Mucosa of rectum (tissue), 2 donors: Measurements from ENCODE around the gene PPP1R14C.

Experiments used
- H3K27ac ChIP-seq, 2 donors: one replicate each; pipeline ENCODE4 v1.7.0; 2013; ENCODE audit warnings: inconsistent platforms in 2 of 2, low read depth in 2 of 2, low read length in 2 of 2
- H3K27me3 ChIP-seq, 2 donors: one replicate each; pipeline ENCODE4 v1.7.0; 2013; ENCODE audit warnings: low read length in 2 of 2; ENCODE audit not compliant: control insufficient read depth in 2 of 2, insufficient read depth in 2 of 2
- H3K36me3 ChIP-seq, 2 donors: one replicate each; pipeline ENCODE4 v1.7.0; 2013; ENCODE audit warnings: low read length in 2 of 2; ENCODE audit not compliant: control insufficient read depth in 2 of 2, insufficient read depth in 2 of 2
- H3K4me1 ChIP-seq, 2 donors: one replicate each; pipeline ENCODE4 v1.7.0; 2013; ENCODE audit warnings: low read length in 2 of 2, mild to moderate bottlenecking in 1 of 2; ENCODE audit not compliant: control insufficient read depth in 2 of 2, insufficient read depth in 2 of 2
- H3K4me3 ChIP-seq, 2 donors: one replicate each; pipeline ENCODE4 v1.7.0; 2013; ENCODE audit warnings: low read length in 2 of 2
- H3K9ac ChIP-seq, 2 donors: one replicate each; pipeline ENCODE4 v1.7.0; 2013; ENCODE audit warnings: low read length in 2 of 2, low read depth in 1 of 2, mild to moderate bottlenecking in 1 of 2
- H3K9me3 ChIP-seq, 2 donors: one replicate each; pipeline ENCODE4 v1.7.0; 2013; ENCODE audit warnings: low read length in 2 of 2; ENCODE audit not compliant: control insufficient read depth in 2 of 2
- donor health status: healthy.
- donor health status: Normal muscosa, but diverticular disease.

The PPP1R14C gene

GRCh38 chr6:150229436-150230163 lies 86.8 kb downstream of the PPP1R14C start:
- no peak overlapping the region for H3K4me3 ChIP-seq
- H3K36me3 ChIP-seq: no peaks in the 10 kb centered on the region
- no peaks in the 10 kb centered on the region for H3K27me3 ChIP-seq
- H3K27ac ChIP-seq: no peak overlapping the region
- H3K4me1 ChIP-seq: no peaks in the 10 kb centered on the region
- H3K9ac ChIP-seq: no peak overlapping the region
- H3K9me3 ChIP-seq: no peaks in the 10 kb centered on the region

DNA sequence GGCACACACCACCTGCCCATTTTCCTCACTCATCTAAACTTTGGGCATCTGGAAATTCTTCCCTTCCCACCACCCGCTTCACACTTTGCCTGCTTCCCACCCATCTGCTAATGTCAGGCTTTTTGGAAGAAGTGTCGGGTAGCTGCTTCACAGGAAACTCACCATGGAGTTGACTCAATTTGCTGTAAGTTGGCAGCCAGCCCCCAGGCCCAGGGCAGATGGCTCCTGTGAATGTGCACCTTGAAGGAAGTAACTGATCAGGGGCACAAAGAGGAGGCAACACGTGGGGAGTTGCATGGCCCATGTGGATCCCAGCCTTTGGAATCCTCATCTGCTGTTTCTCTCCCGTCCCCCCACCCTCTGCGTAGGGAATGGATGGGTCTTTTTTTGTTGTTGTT lies 87.3 kb downstream of the PPP1R14C start:
- Histone ChIP-seq H3K9ac (no peak overlapping the region), H3K27ac (no peak overlapping the region), H3K4me3 (no peak overlapping the region)

GRCh38 chr6:150230832-150231524 lies 88.1 kb downstream of the PPP1R14C start:
- H3K36me3 ChIP-seq: no peaks in the 10 kb centered on the region
- no peaks in the 10 kb centered on the region for H3K4me1 ChIP-seq
- no peak overlapping the region for H3K4me3 ChIP-seq
- no peak overlapping the region for H3K27ac ChIP-seq
- H3K9me3 ChIP-seq: no peaks in the 10 kb centered on the region
- H3K9ac ChIP-seq: no peak overlapping the region
- no peaks in the 10 kb centered on the region for H3K27me3 ChIP-seq

More for the DNA sequence above, 87.3 kb downstream of the PPP1R14C start:
- H3K9me3 ChIP-seq: no peaks in the 10 kb centered on the region
- H3K27me3 ChIP-seq: no peaks in the 10 kb centered on the region
- no peaks in the 10 kb centered on the region for H3K4me1 ChIP-seq
- H3K36me3 ChIP-seq: no peaks in the 10 kb centered on the region

GRCh38 chr6:150231525-150231850 lies 88.6 kb downstream of the PPP1R14C start:
- Histone ChIP-seq H3K9me3 (no peaks in the 10 kb centered on the region), H3K36me3 (no peaks in the 10 kb centered on the region), H3K4me1 (no peaks in the 10 kb centered on the region), H3K27ac (no peak overlapping the region), H3K4me3 (no peak overlapping the region), H3K9ac (no peak overlapping the region), H3K27me3 (no peaks in the 10 kb centered on the region)

GRCh38 chr6:150233843-150234269 lies 91.0 kb downstream of the PPP1R14C start:
- no peaks in the 10 kb centered on the region for H3K9me3 ChIP-seq
- H3K27me3 ChIP-seq: no peaks in the 10 kb centered on the region
- no peaks in the 10 kb centered on the region for H3K4me1 ChIP-seq
- no peak overlapping the region for H3K4me3 ChIP-seq
- H3K27ac ChIP-seq: no peak overlapping the region
- H3K36me3 ChIP-seq: no peaks in the 10 kb centered on the region
- H3K9ac ChIP-seq: no peak overlapping the region

GRCh38 chr6:150235218-150235617 lies 92.4 kb downstream of the PPP1R14C start:
- Histone ChIP-seq H3K27ac (no peak overlapping the region), H3K9me3 (no peaks in the 10 kb centered on the region), H3K4me1 (no peaks in the 10 kb centered on the region), H3K27me3 (no peaks in the 10 kb centered on the region), H3K9ac (no peak overlapping the region), H3K4me3 (no peak overlapping the region), H3K36me3 (no peaks in the 10 kb centered on the region)

DNA sequence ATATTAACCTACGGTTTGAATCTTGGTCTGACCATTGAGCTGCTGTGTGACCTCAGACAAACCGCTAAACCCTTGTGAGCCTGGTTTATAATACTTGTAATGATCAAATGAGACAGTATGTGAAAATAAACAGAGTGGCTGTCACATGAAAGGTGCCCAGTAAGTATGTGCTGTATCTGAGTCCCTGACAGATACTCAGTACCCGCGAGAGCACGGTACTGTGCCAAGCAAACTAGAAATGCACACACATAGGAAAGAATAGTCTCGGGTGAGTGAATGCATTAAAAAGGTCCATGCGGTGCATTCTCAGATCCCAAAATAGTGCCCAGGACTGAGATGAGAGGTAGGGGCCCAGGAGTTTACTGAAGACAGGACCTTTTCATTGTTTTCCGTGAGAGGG lies 93.3 kb downstream of the PPP1R14C start:
- Histone ChIP-seq H3K4me1 (no peaks in the 10 kb centered on the region), H3K27ac (no peak overlapping the region), H3K9ac (no peak overlapping the region), H3K4me3 (no peak overlapping the region), H3K27me3 (no peaks in the 10 kb centered on the region), H3K36me3 (no peaks in the 10 kb centered on the region), H3K9me3 (no peaks in the 10 kb centered on the region)

DNA sequence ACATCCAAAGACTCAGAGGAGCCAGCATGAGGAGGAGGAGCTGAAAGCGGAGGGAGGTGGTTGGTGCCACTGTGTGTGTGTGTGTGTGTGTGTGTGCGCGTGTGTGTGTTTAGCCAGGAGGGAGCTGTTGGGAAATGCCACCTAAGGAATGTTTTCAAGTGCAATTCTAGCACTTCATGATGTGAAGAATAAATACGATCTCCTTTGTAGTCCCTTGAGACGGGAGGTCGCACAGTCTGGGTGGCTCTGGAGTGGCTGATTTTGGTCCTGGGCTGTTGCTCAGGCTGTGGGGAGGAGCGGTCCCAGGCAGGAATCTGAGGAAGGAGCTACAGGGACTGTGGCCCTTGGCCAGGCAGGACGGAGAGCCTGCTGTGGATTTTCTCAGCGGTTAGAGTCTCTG lies 93.7 kb downstream of the PPP1R14C start:
- Histone ChIP-seq H3K9ac (no peak overlapping the region), H3K27me3 (no peaks in the 10 kb centered on the region), H3K27ac (no peak overlapping the region), H3K9me3 (no peaks in the 10 kb centered on the region), H3K4me1 (no peaks in the 10 kb centered on the region), H3K4me3 (no peak overlapping the region), H3K36me3 (no peaks in the 10 kb centered on the region)

- H3K27me3 ChIP-seq: no peaks in the 10 kb centered on the region
- H3K27ac ChIP-seq: no peak overlapping the region
- no peaks in the 10 kb centered on the region for H3K36me3 ChIP-seq
- H3K4me1 ChIP-seq: no peaks in the 10 kb centered on the region
- no peak overlapping the region for H3K9ac ChIP-seq
- no peaks in the 10 kb centered on the region for H3K9me3 ChIP-seq
- H3K4me3 ChIP-seq: no peak overlapping the region
Measured at GRCh38 chr6:150237626-150238025, 94.8 kb downstream of the PPP1R14C start.

GRCh38 chr6:150238336-150238741 lies 95.5 kb downstream of the PPP1R14C start:
- H3K4me3 ChIP-seq: no peak overlapping the region
- no peaks in the 10 kb centered on the region for H3K27me3 ChIP-seq
- H3K4me1 ChIP-seq: no peaks in the 10 kb centered on the region
- H3K27ac ChIP-seq: no peak overlapping the region
- H3K9me3 ChIP-seq: no peaks in the 10 kb centered on the region
- peak overlapping the region in 1 of 2 donors; percentile 24 for H3K9ac ChIP-seq
- H3K36me3 ChIP-seq: no peaks in the 10 kb centered on the region
